ENCODE measurements around the gene MAT2B. TPM values are rescaled to one million over a fixed set of nuclear protein-coding genes. Genes with fewer than 3 reads are reported as not detected.

Gene MAT2B
- polyA plus RNA-seq, 1 donor (not counting 4 experiments of a cell fraction or from before 2014, with no cell fraction given): 68.5 TPM

DNA sequence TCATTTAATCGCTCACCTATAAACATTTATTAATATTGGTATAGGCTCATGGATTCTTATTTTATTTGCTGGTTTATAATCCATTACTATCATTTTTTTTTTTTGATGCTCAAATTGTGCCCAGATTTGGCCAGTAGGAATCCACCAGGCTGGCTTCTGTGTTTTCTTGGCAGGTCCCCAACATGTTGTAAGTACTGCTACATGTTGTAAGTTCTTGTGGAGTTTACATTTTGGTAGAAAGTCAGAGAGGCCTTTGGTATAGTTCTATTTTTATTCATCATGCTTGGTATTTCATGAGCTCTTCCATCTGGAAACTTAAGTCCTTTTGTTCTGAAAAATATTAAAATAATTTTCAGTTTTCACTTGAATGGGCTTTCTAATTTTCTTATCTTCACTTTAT is 47.1 kb downstream of the MAT2B start:
- Histone ChIP-seq H3K27me3 (ENCODE audit: control insufficient read depth, extremely low read depth, insufficient read depth, low read length) (no peaks in the 10 kb centered on the region), H4K20me1 (ENCODE audit: control insufficient read depth, extremely low read depth, insufficient read depth, low read length) (no peaks in the 10 kb centered on the region), H3K9me3 (ENCODE audit: control insufficient read depth, low read depth, low read length) (no peaks in the 10 kb centered on the region), H3K36me3 (ENCODE audit: control insufficient read depth in 2 of 2, extremely low read depth in 1 of 2, insufficient read depth in 2 of 2, low read length in 2 of 2) (no peaks in the 10 kb centered on the region), H3K27ac (ENCODE audit: control insufficient read depth, insufficient read depth, low read length) (no peak overlapping the region), H3K9me1 (ENCODE audit: control insufficient read depth, extremely low read depth, insufficient read depth, low read length) (no peaks in the 10 kb centered on the region), H3K4me3 (ENCODE audit: control insufficient read depth in 2 of 3, extremely low read depth in 1 of 3, insufficient read depth in 2 of 3, low read depth in 1 of 3, low read length in 3 of 3) (no peak overlapping the region), H2AFZ (ENCODE audit: control insufficient read depth, low read length) (no peak overlapping the region), H3K4me2 (ENCODE audit: control insufficient read depth, extremely low read depth, insufficient read depth, low read depth, low read length) (no peak overlapping the region), H3K4me1 (ENCODE audit: control insufficient read depth, extremely low read depth, insufficient read depth, low read length) (no peaks in the 10 kb centered on the region), H3K9ac (ENCODE audit: control insufficient read depth, extremely low read depth, insufficient read depth, low read length) (no peak overlapping the region), H3K79me2 (ENCODE audit: control insufficient read depth, insufficient read depth, low read length) (no peaks in the 10 kb centered on the region)
- dilution Hi-C loops (cut with MboI; ENCODE audit: extremely low pct_ligation_motif_present, low sequenced_read_pairs): loop anchor here (25.0 kb wide), 1 partner anchor 935 kb away; no protein-coding TSS in a partner anchor
- no peak for FAIRE-seq
- TF ChIP-seq CTCF (optimal IDR thresholded peaks at IDR 0.05 in 1 of 3, IDR thresholded peaks at IDR 0.05 in 1 of 3, conservative IDR thresholded peaks at IDR 0.05 in 1 of 3; ENCODE audit: extremely low read depth in 1 of 3, insufficient read depth in 2 of 3, low read length in 3 of 3) (no peak), EZH2 (IDR thresholded peaks at IDR 0.05; ENCODE audit: low read length) (no peak)
- no peak for DNase-seq (ENCODE audit: low read depth, low spot score)

DNA sequence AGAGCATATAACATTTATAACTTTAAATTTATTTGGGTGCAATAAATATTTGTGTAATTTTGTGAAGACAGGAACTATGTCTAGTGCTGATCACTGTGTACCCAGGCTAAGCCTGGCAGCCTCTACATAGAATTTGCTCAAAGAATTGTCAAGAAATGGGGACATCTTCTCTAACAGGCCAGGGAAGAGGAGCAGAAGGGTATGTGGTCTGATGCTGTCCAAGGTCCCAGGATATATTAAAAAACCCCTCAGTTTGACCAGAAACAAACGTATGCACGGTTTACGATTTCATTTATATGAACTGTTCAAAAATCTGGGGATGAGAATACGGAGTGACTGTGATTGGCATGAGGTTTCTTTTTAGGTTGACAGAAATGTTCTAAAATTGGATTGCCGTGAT is 55.9 kb downstream of the MAT2B start:
- no peaks in the 10 kb centered on the region for H3K36me3 ChIP-seq (ENCODE audit: control insufficient read depth in 2 of 2, extremely low read depth in 1 of 2, insufficient read depth in 2 of 2, low read length in 2 of 2)
- H3K4me1 ChIP-seq (ENCODE audit: control insufficient read depth, extremely low read depth, insufficient read depth, low read length): peaks cover 3% of the 10 kb centered on the region
- DNase-seq (ENCODE audit: low read depth, low spot score) (no peak), FAIRE-seq (no peak)
- H3K9ac ChIP-seq (ENCODE audit: control insufficient read depth, extremely low read depth, insufficient read depth, low read length): no peak overlapping the region
- dilution Hi-C loops (cut with MboI; ENCODE audit: extremely low pct_ligation_motif_present, low sequenced_read_pairs): loop anchor here (25.0 kb wide), 1 partner anchor 926 kb away; no protein-coding TSS in a partner anchor
- no peak overlapping the region for H3K4me3 ChIP-seq (ENCODE audit: control insufficient read depth in 2 of 3, extremely low read depth in 1 of 3, insufficient read depth in 2 of 3, low read depth in 1 of 3, low read length in 3 of 3)
- peaks cover 19% of the 10 kb centered on the region for H3K27me3 ChIP-seq (ENCODE audit: control insufficient read depth, extremely low read depth, insufficient read depth, low read length)
- no peaks in the 10 kb centered on the region for H4K20me1 ChIP-seq (ENCODE audit: control insufficient read depth, extremely low read depth, insufficient read depth, low read length)
- no peak overlapping the region for H2AFZ ChIP-seq (ENCODE audit: control insufficient read depth, low read length)
- H3K9me1 ChIP-seq (ENCODE audit: control insufficient read depth, extremely low read depth, insufficient read depth, low read length): no peaks in the 10 kb centered on the region
- no peaks in the 10 kb centered on the region for H3K79me2 ChIP-seq (ENCODE audit: control insufficient read depth, insufficient read depth, low read length)
- H3K9me3 ChIP-seq (ENCODE audit: control insufficient read depth, low read depth, low read length): no peaks in the 10 kb centered on the region
- no peak overlapping the region for H3K4me2 ChIP-seq (ENCODE audit: control insufficient read depth, extremely low read depth, insufficient read depth, low read depth, low read length)
- no peak for TF ChIP-seq EZH2 (IDR thresholded peaks at IDR 0.05; ENCODE audit: low read length)
- no peak for TF ChIP-seq CTCF (optimal IDR thresholded peaks at IDR 0.05 in 1 of 3, IDR thresholded peaks at IDR 0.05 in 1 of 3, conservative IDR thresholded peaks at IDR 0.05 in 1 of 3; ENCODE audit: extremely low read depth in 1 of 3, insufficient read depth in 2 of 3, low read length in 3 of 3)
- H3K27ac ChIP-seq (ENCODE audit: control insufficient read depth, insufficient read depth, low read length): no peak overlapping the region
